Activated CD4-positive, CD25-positive, alpha-beta regulatory T cell (primary cell): ENCODE measurements around the gene APEX2.
"Not testable (repeated sequence)": the region's sequence is repeated elsewhere in the genome, so short reads cannot be mapped to it uniquely, and the experiment has no call there.

Source experiments
- DNase-seq, 4 experiments: peaks; one replicate each; lab custom pipeline; 2025; lab: John Stamatoyannopoulos, UW

Gene APEX2, protein sequence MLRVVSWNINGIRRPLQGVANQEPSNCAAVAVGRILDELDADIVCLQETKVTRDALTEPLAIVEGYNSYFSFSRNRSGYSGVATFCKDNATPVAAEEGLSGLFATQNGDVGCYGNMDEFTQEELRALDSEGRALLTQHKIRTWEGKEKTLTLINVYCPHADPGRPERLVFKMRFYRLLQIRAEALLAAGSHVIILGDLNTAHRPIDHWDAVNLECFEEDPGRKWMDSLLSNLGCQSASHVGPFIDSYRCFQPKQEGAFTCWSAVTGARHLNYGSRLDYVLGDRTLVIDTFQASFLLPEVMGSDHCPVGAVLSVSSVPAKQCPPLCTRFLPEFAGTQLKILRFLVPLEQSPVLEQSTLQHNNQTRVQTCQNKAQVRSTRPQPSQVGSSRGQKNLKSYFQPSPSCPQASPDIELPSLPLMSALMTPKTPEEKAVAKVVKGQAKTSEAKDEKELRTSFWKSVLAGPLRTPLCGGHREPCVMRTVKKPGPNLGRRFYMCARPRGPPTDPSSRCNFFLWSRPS

DNA sequence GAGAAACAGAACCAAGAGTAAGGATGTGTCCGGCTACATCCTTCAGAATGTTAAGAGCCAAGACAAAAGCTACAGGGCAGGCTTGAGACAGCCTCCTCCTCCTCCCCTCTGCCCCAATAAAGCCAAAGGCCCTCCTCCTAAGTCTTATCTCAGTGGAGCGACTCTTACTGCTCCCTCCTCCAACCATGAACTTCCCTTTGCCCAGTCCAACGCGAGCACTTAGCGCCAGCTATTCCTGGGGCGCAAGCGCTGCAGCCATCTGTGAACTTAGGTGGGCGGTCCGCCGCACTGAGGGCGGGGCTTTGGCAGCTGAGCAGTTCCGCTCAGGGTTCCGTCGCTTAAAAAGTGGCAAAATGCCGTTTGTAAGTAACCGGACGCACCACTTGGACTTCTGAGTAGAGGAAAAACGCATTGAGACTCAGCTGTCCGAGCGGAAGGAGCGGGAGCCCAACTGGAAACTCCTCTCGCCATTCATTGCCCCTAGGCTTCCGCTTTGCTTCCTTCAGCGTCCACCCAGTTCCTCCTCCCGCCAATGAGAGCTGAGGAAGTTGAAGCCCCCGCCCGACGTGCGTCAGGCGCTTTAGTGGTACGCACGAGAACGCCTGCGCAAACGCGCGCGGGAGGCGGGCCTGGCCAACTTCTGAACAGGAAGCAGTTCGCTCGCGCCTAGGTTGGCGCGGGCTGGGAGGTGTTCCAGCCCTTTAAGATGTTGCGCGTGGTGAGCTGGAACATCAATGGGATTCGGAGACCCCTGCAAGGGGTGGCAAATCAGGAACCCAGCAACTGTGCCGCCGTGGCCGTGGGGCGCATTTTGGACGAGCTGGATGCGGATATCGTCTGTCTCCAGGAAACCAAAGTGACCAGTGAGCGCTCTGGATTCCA is at the start of gene APEX2:
APEX2 (plus strand) TSS at position 647 of the 882 bp plus-strand sequence; CDS start at position 707, 60 bp downstream.
- peak; percentile 58 to 75 (median 69) for DNase-seq

DNA sequence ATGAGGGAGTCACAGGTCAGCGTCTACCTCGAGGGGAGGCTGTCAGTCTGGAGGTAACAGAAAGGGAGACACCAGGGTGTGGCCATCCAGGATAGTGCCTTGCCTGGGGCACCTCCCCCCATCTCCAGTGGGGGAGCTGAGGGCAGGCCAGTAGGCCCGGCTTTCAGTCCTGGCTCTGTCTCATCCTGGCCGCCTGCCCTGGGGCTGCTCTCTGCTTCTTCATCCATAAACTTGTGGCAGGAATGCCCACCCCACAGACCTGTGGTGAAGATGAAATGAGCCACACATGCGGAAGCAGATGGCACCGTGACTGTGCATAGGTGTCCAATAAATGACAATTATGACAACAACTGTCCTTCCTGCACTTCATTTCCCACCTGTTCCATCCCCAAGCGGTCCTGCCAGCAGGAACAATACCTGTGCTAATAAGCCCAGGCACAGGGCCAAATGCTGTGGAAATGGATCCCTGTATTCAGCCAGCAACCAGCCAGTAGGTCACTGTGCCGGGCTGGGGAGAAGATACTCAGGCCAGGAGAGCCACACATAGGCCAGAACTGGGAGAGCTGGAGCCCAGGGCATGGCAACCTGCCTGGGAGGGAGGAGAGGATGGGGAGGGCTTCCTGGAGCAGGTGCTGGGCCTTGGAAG is 49.3 kb upstream of the APEX2 start:
- DNase-seq: no peak

- DNase-seq: no peak
Measured at GRCh38 chrX:54961750-54962149, 38.4 kb upstream of the APEX2 start.

DNA sequence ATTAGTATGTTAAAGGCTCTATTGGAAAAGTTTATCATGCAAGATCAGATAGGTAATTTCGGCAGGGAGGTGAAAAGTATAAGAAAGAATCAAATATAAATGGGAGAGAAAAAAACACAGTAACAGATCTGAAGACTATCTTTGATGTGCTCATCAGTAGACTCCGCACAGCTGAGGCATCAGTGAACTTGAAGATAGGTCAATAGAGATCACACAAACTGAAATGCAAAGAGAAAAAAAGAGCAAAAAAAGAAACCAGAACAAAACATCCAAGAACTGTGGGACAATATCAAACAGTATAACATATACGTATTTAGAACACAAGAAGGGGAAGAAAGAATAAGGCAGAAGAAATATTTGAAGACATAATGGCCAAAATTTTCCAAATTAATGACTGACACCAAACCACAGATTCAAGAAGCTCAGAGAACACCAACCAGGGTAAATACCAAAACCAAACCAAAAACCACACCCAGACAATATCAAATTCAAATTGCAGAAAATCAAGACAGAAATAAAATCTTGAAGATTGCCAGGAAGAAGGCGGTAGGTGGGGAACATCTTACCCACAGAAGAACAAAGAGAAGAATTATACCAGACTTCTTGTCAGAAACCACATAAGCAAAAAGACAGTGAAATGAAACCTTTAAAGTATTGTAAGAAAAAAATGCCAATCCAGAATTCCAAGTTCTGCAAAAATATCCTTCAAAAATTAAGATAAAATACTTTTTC is 35.2 kb upstream of the APEX2 start:
- no peak for DNase-seq

DNA sequence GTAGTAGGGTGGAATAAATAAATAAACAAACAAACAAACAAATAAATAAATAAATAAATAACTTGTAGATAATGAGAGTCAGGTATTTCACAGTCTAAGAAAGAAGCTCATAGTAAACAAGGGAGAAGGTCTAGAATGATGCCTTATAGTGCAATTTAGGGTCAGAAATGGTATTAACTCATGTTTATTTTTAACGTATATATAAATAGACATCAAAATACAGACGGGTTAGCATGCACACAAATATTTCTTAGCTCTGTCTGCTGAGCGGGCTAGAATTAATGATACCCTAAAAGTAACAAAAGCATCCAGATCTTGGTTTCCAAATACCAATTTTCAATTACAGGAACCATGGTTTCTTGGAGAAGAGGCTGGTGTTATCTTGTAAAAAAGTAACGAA is 22.8 kb upstream of the APEX2 start:
- no peak for DNase-seq

DNA sequence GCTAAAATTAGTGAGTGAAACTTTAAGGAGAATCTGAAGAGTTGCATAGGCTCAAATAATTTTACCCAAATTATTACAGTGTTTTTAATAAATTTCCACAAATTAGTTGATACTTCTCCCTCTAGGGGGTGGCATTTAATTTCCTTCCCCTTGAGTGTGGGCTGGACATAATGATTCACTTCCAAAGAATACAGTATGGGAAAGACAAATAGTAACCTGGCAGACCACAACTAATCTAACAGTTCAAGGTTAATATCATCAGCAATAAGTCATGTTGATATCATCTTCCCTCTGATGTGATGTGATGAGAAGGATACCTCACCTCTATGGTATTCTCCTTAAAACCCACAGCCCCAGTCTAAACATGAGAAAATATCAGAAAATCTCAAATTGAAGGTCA is 21.7 kb upstream of the APEX2 start:
- no peak for DNase-seq

- no peak for DNase-seq
Measured at GRCh38 chrX:54979432-54979831, 20.7 kb upstream of the APEX2 start.

DNA sequence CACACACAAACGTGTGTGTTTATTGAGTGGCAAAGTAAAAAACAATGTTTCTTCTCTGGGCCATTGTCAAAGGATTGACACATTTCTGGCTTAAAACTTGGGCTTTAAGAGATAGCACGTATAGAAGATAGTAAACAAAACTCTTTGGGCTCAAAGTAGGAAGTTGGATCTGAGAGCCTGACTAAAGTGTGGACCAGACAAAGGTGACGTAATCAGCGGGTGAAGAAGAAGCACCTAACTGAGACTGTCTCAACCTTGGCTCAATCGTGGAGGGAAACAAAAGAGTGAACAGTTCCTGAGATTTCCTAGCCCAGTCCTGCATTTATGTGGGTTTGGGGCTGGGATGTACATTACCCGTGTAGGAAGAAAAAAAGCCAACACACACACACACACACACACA is 19.8 kb upstream of the APEX2 start:
- DNase-seq: no peak

DNA sequence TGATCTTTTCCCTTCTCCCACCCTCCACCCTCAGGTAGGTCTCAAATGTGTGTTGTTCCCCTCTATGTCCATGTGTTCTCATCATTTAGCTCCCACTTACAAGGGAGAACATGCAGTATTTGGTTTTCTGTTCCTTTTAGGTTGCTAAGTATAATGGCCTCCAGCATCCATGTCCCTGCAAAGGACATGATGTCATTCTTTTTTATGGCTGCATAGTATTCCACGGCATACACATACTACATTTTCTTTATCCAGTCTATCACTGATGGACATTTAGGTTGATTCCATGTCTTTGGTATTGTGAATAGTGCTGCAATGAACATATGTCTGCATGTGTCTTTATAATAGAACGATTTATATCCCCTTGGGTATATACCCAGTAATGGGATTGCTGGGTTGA is 16.9 kb upstream of the APEX2 start:
- not testable (repeated sequence) for DNase-seq

DNA sequence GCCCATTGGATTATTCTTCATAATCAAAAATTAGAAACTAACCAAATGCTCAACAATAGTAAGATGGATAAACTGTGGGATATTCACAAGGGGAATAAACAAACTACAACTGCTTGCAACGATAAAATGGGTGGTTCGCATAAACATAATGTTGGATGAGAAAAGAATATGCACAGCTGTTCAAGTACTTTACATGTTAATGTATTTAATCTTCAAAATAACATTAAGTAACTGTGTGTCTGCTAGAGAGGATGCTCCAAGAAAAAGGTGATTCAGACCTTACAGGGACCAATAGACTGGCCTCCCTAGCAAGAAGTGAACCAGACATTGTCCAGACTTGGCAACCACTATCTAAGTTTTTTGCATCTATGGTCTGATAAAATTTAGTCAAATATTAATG is 8.5 kb upstream of the APEX2 start:
- DNase-seq: no peak

DNA sequence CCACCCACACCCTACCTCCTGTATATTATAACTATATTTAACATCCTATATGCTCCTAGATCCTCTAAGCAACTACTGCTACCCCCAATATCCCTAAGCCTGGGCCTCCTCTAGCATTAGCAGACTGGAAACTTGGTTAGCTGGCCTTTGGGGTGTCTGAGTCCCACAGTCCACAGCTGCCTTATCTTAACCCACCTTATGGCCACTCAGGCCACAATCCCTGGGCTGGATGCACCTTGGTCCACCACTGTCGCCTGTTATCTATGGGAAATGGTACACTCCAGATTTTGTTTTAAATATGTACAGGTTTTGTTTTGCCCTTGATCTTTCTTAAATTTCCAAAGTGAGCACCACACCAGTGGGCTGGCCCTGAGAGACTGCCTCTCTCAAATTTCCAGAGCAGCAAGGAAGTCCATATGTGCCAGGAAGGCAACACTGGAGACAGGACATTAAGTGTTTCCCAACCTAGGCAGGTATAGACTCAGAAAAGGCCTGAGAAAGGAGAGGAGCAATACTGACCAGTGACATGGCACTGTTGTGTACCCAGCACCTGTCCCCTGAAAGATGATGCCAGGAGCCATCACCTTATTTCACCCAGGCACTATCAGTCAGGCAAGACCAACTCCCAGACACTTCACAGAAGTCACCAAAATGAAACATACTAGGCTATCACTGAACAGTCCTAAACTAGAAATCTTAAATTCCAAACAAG is 7.1 kb upstream of the APEX2 start:
- DNase-seq: no peak

DNA sequence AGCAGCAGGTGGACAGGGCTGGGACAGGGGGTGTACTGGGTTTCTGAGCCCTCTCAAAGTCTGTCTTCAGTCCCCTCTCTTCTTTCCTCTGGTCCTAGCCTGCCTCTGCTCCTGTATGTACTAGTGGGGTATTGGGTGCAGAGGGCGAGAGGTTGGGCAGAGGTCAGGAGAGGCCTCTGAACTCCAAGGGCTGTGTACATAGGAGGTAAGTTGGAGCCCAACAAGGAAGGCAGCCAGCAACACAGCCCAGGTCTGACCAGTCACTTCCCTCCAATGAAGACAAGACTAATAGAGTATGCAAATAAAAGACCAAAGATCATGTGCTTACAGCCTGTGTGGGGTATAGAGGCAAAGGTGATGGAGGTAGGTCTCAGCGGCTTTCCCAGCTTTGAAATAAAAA is 6.1 kb upstream of the APEX2 start, which contains the start of gene PFKFB1:
PFKFB1 (minus strand) TSS at position 90 of the 400 bp plus-strand sequence. CDS start 181 bp downstream, outside the sequence.
- no peak for DNase-seq

- DNase-seq: no peak
Measured at GRCh38 chrX:54994668-54995351, 5.4 kb upstream of the APEX2 start.

DNA sequence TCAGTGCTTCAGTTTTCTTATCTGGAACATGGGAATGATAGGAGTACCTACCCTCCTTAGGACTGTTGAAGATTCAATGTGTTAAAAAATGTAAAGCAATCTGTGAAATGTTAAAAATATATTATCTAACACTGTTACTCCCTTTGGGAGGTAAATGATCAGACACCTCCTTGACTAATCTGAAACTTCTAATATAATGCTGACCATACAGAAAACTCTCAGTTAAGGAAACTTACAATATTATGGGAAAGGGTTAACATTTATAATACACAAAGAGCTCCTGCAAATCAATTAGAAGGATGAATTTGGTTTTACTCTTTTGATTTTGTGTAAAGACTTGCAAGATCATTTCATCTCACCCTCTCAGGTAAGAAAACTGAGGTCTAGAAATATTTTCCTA is 4.5 kb upstream of the APEX2 start:
- DNase-seq: no peak

DNA sequence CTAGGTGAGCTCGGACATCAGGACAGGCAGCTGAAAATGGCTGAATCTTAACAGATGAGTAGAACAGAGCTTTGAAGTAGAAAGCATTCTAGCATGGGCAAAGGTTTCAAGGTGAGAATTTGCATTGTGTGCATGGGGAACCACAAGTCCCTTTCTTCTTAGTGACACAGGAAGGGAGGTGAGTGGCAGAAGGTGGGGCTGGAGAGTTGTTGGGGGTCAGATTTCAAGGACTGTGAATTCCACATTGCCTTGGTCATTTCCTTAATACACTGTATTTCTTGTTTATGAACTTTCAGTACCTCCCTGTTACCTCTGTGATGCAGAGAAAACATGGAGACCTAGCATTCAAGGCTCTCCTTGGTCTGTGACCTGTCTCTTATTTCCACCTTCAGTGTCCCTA is 4.1 kb downstream of the APEX2 start:
- DNase-seq: no peak

DNA sequence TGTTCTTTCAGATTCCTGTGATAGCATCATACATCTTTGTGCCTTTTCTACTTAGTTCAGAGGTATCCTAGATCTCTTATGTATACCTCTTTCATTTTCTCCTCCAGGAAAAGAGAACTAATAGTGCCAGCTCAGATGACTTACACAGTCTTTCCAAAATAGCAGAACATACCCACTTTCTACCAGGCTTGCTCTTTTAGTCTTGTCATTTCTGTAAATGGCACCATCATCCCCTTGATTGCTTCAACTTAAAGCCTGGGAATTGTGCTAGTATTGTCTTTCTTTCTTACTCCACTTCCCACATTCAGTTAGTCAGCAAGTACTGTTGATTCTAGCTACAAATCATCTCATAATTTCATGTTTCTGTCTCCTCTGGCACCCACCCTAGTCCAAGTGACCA is 5.1 kb downstream of the APEX2 start:
- DNase-seq: no peak

GRCh38 chrX:55006827-55007621 is 6.9 kb downstream of the APEX2 start:
- no peak for DNase-seq

- DNase-seq: no peak
Measured at GRCh38 chrX:55007656-55008055, 7.5 kb downstream of the APEX2 start.

GRCh38 chrX:55008571-55009358 is 8.6 kb downstream of the APEX2 start:
- DNase-seq: no peak
